GM19467 (cell line): Measurements from ENCODE around the gene APPL2.

ENCODE experiments used
- ATAC-seq: cut with Tn5 transposase; IDR thresholded peaks from one replicate; pipeline ENCODE4 v1.9.1; 2021; ENCODE audit warnings: mild to moderate bottlenecking, moderate library complexity; ENCODE audit not compliant: unreplicated experiment

APPL2 gene

DNA sequence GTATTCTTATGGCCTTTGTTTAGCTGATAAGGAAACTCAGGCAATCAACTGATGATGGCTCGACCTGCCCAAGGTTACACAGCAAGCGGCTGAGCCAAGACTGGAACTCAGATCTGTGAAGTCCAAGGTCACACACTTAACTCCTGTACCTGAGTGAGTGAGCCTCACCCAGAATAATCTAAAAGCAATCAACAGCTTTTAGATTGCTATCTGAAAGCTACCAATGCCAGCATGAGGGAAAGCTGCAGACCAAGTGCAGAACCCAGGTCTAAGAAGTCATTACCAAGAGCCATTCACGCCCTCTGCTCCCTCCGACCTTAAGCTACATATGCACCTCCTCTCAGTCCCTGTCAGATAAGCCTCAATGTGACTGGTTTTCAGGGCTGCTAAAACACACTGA, 12.1 kb downstream of the APPL2 start:
- ATAC-seq, result no peak

DNA sequence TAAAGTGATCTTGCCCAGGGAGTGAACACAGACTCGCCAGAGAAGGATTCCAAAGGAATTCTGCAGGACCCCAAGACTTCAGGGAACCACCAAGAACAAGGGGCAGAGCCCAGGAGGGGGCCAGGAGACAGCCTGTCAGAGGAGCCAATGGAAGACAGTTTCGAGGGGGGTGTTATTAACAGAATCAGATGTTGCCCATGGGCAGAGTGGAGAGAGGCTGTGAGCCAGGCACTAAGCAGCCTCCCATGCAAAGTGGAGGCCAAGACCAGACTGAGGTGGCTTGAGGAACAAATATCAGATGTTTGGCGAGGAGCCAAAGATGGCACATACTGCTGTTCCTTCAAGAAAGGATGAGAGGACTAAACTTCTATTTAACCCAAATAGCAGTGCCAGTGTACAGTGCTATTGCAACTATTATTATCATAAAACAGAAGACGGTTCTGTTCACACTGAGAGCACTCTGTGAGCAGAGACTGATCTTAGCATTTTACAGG, 12.6 kb downstream of the APPL2 start:
- ATAC-seq, result no peak

DNA sequence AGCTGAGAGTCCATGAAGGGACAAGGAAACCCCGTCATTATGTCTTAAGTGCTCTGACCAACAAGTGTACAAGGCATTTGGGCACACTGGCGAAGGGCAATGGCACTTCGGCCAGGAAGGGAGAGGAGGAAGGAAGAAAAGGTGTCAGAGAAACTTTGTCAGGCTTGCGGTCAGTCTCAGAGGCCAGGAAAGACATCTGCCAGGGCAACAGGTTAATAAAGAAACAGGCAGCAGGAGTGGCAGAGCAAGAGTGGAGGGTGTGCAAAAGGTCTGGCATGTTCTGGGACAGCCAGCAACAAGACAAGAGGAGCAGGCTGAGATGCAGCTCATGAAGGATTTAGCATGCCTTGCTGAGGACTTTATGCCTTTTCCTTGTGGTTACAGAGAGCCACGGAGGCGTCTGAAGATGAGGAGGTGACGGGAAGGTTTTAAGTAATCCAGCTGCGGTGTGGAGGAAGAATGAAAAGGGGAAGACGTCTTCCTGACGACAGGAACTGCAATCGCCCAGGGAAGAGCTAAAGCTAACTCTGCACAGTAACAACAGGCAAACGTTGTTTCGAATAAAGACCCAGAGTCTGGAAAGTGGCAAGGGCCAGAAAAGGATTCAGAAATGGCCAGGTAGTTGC, 13.1 kb downstream of the APPL2 start:
- ATAC-seq, result no peak

DNA sequence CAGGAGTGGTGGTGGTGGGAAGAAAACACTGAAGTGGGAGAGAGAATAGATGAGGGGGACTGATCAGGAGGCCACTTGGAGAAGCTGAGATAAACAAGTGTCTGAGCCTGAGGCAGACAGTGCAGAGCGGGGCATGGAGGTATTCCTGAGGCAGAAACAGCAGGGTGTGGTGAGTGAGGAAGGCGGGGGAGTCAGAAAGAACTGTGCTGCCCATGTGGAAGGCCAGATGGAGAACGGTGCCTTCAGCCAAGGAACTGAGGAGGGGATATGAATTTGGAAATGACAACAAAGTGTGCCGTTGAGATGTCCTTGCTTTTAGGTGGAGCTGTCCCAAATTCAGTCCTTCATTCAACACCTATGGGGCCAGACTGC, 13.7 kb downstream of the APPL2 start:
- no peak for ATAC-seq

DNA sequence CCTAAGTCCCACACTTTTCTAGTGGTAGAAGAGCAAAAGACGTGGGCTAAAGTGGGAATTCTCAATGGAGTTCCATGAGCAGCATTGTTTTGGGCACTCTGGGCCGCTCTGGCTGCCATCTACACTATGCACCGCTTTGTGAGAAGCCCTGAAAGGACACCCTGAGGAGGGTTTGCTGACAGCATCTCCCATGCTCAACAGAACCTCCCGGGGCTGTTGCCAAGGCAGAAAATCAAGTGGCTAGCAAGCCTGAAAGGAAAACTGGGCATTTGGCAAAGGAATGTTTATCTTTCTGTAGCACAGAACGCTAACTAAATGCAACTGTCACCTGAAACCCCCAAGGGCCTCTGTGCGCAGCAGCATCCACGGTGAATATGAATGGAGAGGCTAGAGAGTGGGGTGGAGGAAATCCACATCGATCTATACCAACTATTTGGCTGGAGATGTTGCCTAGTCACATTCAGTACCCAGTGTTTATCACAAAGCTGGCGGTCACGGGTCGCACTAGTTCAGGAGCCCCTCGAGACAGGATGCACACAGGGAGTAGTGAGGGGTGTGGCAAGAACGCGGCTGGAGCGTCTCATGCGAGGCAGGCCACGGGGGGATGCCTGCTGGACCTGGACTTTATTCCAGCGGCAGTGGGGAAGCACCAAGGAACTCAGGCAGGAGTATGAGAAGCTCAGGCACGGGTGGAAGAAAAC, 14.2 kb downstream of the APPL2 start:
- no peak for ATAC-seq

DNA sequence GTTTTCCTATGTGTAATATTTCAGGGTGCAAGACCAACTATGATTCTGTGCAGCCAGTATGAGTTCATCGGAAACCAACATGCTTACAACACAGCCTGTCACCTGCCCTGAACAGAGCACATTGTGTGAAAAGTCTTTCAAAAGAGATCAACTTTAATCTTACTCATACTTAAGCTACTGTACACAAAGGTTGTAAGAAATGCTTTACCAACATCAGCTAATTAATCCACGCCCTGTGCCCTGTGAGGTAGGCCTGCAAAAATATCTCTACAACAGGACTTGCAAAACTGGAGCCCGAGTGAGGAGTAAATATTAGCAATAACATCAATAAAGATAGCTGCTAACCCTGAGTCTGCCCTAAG, 15.1 kb downstream of the APPL2 start:
- no peak for ATAC-seq

DNA sequence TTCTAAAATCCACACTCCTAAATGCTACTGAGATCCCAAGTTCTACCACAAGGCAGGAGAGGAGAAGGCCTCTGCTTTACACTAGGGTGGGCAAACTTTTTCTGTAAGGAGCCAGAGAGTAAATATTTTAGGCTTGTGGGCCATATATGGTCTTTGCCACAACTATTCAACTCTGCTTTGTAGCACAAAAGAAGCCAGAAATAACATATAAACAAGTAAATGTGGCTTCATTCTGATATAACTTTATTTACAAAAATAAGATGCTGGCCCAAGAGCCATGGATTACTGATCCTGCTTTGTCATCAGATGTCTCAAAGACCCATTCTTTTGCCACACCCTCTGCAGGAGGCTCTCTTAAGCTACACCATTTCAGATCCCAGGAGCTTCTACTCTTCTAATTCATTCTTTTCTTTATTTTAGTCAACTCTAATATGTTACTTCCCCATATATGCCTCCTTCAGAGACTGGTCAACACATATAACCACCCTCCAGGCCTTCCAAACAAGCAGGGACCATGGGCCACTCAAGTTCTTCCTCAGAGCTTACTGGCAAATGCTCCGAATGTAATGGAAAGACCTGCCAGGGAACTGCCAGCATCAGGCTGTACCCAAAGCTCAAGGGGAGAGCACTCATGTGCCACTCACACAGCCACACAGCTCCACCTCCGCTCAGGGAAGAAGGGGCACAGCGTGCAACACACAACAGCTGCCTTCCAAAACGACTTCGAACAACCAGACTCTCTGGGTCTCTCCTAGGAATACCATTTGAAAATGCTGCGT, 15.6 kb downstream of the APPL2 start:
- no peak for ATAC-seq

DNA sequence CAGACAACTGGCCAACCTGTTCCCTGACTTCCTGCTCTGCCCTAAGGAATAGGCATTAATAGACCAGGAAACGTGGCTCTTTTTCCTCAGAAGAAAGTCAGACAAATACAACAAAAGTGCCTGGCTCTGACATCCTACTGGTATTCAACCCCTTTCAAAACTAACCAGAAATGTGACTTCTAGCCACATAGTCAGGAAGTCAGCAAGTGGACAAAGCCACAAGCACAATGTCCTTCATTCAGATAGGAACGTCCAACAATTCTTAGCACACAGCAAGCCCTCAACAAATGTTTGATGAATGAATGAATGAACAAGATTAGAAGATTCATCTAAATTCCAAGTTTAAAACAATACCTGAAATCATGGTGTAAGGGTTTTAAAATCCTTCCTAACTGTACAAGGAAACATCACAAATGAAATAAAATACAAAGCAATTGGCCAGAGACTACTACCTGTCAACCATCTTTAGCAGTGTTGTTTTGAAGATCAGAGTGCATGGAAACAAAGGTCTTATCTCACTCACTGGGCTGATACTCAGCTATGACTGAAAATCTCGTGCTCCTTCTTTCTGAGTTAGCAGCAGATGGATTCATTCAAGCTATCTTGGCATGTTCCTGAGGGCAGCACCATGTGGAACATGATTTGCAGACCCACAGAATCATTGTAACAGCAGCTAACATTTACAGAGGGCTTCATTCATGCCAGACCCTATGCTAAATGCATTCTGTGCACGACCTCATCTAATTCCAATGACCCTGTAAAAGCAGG, 16.5 kb downstream of the APPL2 start:
- no peak for ATAC-seq

DNA sequence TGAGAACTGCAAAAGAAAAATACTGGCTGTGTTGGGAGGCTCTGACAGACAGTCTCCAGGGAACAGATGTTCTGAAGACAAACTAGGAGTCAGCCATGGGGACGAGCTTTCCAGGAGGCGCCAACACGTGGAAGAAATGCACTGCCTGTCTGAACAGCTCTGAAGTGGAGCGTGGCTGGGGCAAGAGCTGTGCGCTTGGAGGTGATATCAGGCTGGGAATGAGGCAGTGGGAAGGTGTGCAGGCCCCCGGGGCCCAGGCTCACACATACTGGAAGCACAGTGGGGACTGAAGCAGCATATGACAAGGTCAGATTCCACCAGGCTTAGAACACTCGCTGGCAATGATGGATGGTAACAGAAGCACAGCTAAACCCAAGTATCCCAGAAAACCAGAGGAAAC, 17.5 kb downstream of the APPL2 start:
- ATAC-seq, result no peak

DNA sequence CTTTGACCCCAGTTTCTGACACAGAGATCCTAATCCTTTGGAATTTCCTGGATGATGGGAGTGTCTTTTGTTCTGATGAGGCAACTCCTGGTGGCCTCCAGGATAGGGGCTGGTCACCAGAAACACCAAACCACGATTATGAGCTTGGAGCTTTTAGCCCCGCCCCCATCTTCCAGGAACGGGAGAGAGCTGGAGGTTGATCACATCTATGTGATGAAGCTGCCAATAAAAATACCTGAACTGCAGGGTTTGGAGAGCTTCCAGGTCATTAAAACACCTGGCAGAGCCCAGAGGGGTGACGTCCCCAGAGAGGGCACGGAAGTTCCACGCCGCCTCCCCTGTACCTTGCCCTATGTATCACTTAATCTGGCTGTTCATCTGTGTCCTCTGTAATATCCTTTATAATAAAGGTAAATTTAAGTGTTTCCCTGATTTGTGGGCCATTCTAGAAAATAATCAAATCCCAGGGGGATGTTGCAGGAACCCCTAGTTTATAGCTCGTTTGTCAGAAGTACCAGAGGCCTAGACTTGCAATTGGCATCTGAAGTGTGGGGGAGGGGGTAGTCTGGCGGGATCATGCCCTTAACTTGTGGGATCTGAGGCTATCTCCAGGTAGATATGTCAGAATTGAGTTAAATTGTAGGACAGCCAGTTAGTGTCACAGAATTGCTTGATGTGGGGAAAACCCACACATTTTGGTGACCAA, 21.2 kb downstream of the APPL2 start:
- ATAC-seq, result no peak

DNA sequence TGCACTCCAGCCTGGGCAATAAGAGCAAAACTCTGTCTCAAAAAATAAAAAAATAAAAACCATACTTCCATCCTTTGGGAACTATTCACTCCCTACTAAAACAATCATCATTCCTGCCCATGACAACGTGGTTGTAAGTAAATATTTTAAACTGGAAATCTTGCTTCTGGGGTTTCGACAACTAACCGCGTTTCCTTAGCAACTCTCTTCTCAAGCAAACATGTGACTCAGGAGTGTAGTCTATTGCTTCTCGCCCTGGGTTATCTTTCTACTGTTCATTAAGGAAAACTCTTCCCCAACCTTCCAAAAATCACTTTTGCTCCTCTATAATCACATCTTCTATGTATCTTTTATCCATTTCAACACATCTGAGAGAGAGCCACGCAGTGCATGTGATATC, 21.8 kb downstream of the APPL2 start:
- no peak for ATAC-seq

DNA sequence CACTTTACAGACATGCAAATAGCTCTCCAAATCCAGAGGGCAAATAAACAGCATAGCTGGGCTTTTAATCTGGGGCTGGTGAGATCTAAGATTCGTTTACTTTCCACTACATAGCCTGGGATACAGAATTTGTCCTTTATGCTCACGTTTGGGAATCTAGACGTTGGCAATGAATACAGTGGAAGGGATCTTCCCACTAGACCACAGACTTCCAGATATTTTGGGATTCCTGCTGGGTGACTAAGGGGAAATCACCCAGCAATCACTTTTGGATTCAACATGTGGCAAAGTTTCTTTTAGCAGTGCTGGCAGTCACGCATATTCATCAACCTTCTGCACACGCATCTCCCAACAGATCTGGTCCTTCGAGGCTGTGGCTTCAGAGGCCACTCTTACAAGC, 23.5 kb downstream of the APPL2 start:
- no peak for ATAC-seq

DNA sequence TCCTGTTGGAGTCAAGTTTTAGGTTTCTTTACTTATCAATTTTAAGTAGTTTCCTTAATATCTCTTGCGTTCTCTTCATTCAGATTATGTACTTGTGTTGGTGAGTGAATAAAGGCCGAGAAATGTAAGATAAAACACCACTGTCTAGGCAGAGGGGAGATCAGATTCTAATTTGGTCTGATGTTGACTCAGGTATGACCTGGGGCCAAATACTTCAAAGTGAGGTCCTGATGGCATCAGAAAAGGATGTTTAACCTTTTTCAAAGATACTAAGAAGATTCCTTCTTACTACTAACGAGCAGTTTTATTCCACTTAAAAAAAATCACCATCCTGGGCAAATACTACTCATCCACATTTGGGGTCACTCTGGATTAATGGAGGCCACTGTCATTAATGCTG, 26.9 kb downstream of the APPL2 start:
- no peak for ATAC-seq

DNA sequence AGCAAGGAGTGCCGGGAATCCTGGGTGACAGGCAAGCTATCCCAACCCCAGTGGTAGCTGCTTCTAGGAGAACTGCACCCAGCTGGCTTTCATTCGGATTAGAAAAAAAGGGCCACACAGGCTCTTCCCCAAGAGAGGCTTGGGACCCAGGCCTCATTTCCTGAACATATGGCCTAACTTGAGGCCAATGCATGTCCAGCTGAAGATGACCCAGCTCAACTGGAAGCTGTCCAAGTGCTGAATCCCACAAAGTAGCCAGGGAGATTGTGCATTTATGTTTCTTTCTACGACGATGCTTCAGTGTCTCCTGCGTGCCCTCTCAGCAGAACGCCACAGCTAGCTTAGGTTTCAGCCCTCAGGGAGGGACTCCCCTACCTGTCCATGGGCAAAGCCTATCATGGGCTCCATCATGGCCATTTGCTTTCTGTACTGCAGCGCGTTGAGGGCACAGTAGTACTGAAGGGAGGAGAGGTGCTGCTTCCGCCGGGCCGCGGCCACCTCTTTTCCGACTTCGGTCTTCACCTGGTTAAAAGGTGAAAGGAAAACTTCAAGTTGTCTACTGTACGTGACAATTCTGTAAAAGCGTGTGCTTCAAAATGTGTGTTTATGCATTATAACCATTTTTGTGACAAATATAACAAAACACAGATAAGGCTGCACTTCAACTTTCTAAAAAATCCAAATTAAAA, 29.1 kb downstream of the APPL2 start:
- no peak for ATAC-seq

DNA sequence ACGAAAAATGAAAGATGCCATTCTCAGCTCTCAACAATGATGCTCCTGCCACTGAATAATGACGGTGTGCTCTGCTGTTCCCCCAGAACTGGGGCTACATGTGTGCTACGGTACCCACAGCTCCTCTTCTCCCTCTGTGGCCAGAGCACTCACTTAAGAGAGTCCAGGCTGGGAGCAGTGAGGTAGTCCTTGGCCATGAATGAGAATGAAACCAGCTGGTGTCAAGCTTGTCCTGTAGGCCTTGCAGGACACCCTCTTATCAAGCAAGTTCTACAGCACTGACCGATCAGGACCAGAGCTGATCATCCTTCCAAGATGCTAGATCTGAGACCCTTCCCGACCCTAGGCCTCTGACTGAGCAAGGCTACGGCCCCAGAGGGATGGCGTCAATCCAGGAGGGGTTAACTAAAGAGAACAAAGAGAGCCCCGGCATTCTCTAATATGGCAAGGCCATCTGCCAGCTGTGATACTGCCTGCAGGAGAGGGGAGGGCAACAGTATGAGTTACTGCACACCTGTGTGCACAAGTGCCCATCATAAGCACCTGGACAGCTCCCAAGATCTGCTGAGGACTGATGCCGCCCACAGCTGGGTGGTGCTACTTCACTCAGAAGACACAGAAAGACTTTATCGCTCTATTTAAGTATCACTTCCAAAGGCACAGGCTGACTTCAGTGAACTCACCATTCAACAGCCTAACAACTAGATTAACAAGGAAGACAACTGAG, 30.5 kb downstream of the APPL2 start:
- no peak for ATAC-seq

DNA sequence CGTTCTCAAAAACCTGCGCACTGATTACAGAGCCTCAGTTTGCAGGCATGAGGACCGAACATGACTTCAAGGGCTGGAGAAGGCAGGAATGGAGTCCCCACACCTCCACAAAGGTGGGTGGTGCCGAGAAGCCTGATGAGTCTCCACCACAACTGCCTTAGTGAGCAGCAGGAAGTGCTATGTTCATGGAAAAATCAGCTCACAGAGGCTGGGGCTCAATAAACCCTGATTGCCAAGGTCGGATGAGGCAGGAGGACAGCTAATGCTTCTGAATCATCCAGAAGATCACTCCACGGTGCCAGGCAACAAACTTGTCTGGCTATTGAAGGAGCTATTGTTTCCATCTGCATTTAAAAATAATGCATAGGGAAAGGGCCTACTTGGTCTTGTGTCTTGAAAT, 31.1 kb downstream of the APPL2 start:
- no peak for ATAC-seq

DNA sequence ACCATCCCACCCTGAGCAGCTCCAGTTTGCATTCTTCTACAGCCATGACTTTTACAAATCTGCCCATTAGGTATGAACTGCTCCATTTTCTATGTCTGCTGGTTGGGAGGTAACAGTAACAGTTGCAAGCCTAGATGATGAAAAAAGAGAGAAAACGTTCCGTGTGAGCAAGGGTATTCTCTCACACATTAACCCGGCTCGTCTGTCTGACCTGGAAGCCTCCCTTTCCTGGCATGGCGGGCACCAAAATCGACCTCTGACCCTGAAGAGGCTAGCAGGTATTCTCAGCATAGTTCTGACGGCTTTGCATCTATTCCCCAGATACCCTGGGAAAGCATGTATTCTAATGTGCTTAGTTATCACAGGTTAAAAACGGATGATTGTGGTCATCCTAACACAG, 31.8 kb downstream of the APPL2 start:
- ATAC-seq, result no peak

DNA sequence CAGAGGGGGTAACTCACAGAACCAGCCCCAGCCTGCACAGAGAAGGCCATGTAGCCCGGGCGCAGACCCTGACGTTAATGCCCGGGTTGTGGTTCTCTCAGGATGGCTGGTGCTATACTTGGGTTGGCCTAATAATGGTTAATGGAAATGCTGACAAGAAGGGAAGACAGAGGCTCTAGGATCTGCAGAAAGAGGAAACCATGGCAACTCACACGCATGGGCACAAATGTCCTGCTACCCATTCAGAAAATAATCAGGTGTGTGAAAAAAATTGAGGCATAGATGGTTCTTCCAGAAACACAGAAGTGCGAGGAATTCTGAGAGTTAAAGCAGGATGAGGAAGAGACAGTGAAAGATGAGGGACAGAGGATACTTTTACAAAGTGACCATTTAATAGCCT, 33.8 kb downstream of the APPL2 start:
- no peak for ATAC-seq

DNA sequence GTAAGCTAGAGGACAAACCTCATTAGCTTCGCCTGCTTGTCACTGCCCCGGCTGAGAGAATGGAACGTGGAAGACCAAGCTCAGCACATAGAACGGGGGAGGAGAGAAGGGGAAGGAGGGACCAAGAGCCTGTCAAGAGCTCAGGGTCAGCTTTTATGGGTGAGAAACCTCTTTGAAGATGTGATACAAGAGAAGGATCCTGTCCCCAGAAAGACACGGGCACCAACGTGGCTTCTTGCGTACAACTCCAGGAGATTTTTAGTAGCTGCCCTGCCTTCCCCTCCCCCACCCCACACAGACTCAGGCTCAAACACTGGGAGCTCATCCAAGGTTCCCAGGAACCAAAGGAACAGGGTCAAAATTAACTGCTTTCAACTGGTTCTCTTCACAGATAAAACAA, 34.7 kb downstream of the APPL2 start:
- ATAC-seq, result no peak

DNA sequence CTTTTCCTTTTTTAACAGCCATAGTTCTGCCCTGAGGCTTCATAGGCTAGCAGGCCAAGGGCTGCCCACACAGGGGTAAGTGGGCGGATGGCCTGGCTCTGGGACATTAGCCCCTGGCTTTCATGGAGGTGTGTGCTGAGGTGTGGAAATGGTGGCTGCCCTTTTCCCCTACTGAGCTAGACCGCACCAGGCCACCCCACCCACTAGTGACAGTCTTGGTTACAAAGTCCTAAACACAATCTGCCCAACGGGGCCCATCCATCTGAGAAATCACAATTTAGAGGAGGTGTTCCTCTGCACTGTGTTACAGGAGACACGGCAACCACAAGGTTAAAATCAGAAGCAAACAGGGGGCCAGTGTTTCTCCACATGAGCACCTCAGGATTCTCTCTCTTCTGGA, 35.6 kb downstream of the APPL2 start:
- no peak for ATAC-seq
